GM19438 (cell line): Measurements from ENCODE around the gene TAF10.

Experiments used
- ATAC-seq: cut with Tn5 transposase; IDR thresholded peaks from one replicate; pipeline ENCODE4 v1.9.1; 2021; ENCODE audit warnings: low read depth; ENCODE audit not compliant: unreplicated experiment

Gene TAF10

DNA sequence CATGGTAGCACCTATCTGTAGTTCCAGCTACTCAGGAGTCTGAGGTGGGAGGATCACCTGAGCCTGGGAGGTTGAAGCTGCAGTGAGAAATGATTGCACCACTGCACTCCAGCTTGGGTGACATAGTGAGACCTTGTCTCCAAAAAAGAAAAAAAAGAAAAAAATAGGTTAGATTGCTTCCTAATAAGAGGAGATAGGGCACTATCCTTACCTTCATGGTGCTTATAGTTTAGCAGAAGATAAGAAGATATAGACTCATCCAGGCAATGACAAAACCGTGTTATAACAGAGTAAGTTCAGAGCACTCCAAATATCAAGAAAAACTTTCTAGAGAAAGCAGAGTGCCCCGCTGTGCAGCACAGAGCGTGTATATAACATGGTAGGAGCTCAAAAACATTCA lies 50.7 kb downstream of the TAF10 start:
- no peak for ATAC-seq
